HEK293 (cell line): Measurements from ENCODE around the gene TMEM259.

ENCODE experiments used
- CTCF ChIA-PET: fragments of 350-600 bp; formaldehyde crosslinking; extraction: SDS; loops from one replicate; lab custom pipeline; 2021; ENCODE audit warnings: antibody characterized with exemption; lab: Yijun Ruan, JAX
- POLR2A ChIA-PET: fragments of 300-600 bp; formaldehyde crosslinking; extraction: SDS; loops from one replicate; lab custom pipeline; 2020; ENCODE audit warnings: antibody characterized with exemption, inconsistent platforms; lab: Yijun Ruan, JAX
- H3K27ac ChIP-seq: fragments of 200-500 bp; sonication (Bioruptor generic); 2 replicates; pipeline ENCODE4 v1.5.1; 2014; ENCODE audit warnings: low read depth, low read length, control low read depth, inconsistent platforms; ENCODE audit errors: extremely low read depth
- H3K36me3 ChIP-seq, 2 experiments: fragments of 200-500 bp in 1 of 2; sonication (Bioruptor generic) in 1 of 2; 1 replicate in 1 of 2; 2 replicates in 1 of 2; pipeline ENCODE4 v1.5.1; 2014 to 2017; ENCODE audit warnings: inconsistent platforms in 2 of 2, low read length in 2 of 2; ENCODE audit not compliant: control insufficient read depth in 2 of 2, insufficient read depth in 1 of 2
- H3K4me1 ChIP-seq: fragments of 200-500 bp; sonication (Bioruptor generic); 2 replicates; pipeline ENCODE4 v1.5.1; 2014; ENCODE audit warnings: mild to moderate bottlenecking, low read length, inconsistent platforms; ENCODE audit not compliant: control insufficient read depth, insufficient read depth
- H3K4me3 ChIP-seq: 2 replicates; pipeline ENCODE4 v1.5.1; 2011; ENCODE audit warnings: low read depth, mild to moderate bottlenecking, control low read depth, low read length, moderate library complexity
- H3K9me3 ChIP-seq: fragments of 200-500 bp; sonication (Bioruptor generic); 2 replicates; pipeline ENCODE4 v1.5.1; 2014; ENCODE audit warnings: low read depth, low read length, inconsistent platforms; ENCODE audit not compliant: control insufficient read depth, insufficient read depth
- GLI4 ChIP-seq: fragments of 450-650 bp; formaldehyde crosslinking; IDR thresholded peaks from 2 replicates; pipeline ENCODE4 v1.5.1; 2016; ENCODE audit warnings: missing biosample characterization, missing genetic modification characterization
- TRIM28 ChIP-seq: IDR thresholded peaks from 2 replicates; pipeline ENCODE4 v1.6.1; 2011; ENCODE audit warnings: low read length, control low read depth, borderline replicate concordance
- WT1 ChIP-seq: fragments of 450-650 bp; formaldehyde crosslinking; IDR thresholded peaks from 2 replicates; pipeline ENCODE4 v1.5.1; 2016; ENCODE audit warnings: missing biosample characterization, missing genetic modification characterization
- ZBTB17 ChIP-seq: fragments of 450-650 bp; formaldehyde crosslinking; IDR thresholded peaks from 2 replicates; pipeline ENCODE4 v1.5.1; 2016; ENCODE audit warnings: missing biosample characterization, missing genetic modification characterization
- ZBTB7A ChIP-seq: fragments of 450-650 bp; formaldehyde crosslinking; IDR thresholded peaks from 2 replicates; pipeline ENCODE4 v1.5.1; 2016; ENCODE audit warnings: low read depth, missing biosample characterization, missing genetic modification characterization
- ZFP3 ChIP-seq: fragments of 450-650 bp; formaldehyde crosslinking; IDR thresholded peaks from 2 replicates; pipeline ENCODE4 v1.5.1; 2016; ENCODE audit warnings: low read depth, missing biosample characterization, missing genetic modification characterization
- ZNF133 ChIP-seq: fragments of 450-650 bp; formaldehyde crosslinking; IDR thresholded peaks from 2 replicates; pipeline ENCODE4 v1.5.1; 2016; ENCODE audit warnings: missing biosample characterization, missing genetic modification characterization
- ZNF146 ChIP-seq: fragments of 450-650 bp; formaldehyde crosslinking; IDR thresholded peaks from 2 replicates; pipeline ENCODE4 v1.5.1; 2016; ENCODE audit warnings: missing biosample characterization, missing genetic modification characterization
- ZNF174 ChIP-seq: fragments of 450-650 bp; formaldehyde crosslinking; IDR thresholded peaks from 2 replicates; pipeline ENCODE4 v1.5.0; 2017; ENCODE audit warnings: missing biosample characterization, mild to moderate bottlenecking, missing genetic modification characterization
- ZNF175 ChIP-seq: fragments of 450-650 bp; formaldehyde crosslinking; IDR thresholded peaks from 2 replicates; pipeline ENCODE4 v1.5.1; 2016; ENCODE audit warnings: missing biosample characterization, missing genetic modification characterization
- ZNF184 ChIP-seq: fragments of 450-650 bp; IDR thresholded peaks from 2 replicates; pipeline ENCODE4 v1.5.1; 2018; ENCODE audit warnings: missing biosample characterization, mild to moderate bottlenecking, missing genetic modification characterization
- ZNF221 ChIP-seq: fragments of 450-650 bp; formaldehyde crosslinking; IDR thresholded peaks from 2 replicates; pipeline ENCODE4 v1.5.1; 2017; ENCODE audit warnings: missing biosample characterization, missing genetic modification characterization, borderline replicate concordance
- ZNF311 ChIP-seq: fragments of 450-650 bp; formaldehyde crosslinking; IDR thresholded peaks from 2 replicates; pipeline ENCODE4 v1.5.1; 2017; ENCODE audit warnings: missing biosample characterization, missing genetic modification characterization, borderline replicate concordance
- ZNF354C ChIP-seq: fragments of 450-650 bp; formaldehyde crosslinking; IDR thresholded peaks from 2 replicates; pipeline ENCODE4 v1.5.1; 2016; ENCODE audit warnings: missing biosample characterization, missing genetic modification characterization, low read depth, borderline replicate concordance
- ZNF366 ChIP-seq: fragments of 450-650 bp; formaldehyde crosslinking; conservative IDR thresholded peaks from 2 replicates; pipeline ENCODE4 v1.5.1; 2016; ENCODE audit warnings: missing biosample characterization, missing genetic modification characterization
- ZNF426 ChIP-seq: fragments of 450-650 bp; formaldehyde crosslinking; IDR thresholded peaks from 2 replicates; pipeline ENCODE4 v1.5.1; 2017; ENCODE audit warnings: missing biosample characterization, missing genetic modification characterization, mild to moderate bottlenecking, inconsistent platforms, moderate library complexity
- ZNF48 ChIP-seq: fragments of 450-650 bp; formaldehyde crosslinking; IDR thresholded peaks from 2 replicates; pipeline ENCODE4 v1.5.1; 2016; ENCODE audit warnings: missing biosample characterization, missing genetic modification characterization
- ZNF558 ChIP-seq: fragments of 450-650 bp; formaldehyde crosslinking; IDR thresholded peaks from 2 replicates; pipeline ENCODE4 v1.5.1; 2016; ENCODE audit warnings: missing biosample characterization, missing genetic modification characterization
- ZNF776 ChIP-seq: fragments of 450-650 bp; formaldehyde crosslinking; IDR thresholded peaks from 2 replicates; pipeline ENCODE4 v1.5.0; 2017; ENCODE audit warnings: missing biosample characterization, missing genetic modification characterization, borderline replicate concordance
- ZNF785 ChIP-seq: fragments of 450-650 bp; formaldehyde crosslinking; IDR thresholded peaks from 2 replicates; pipeline ENCODE4 v1.5.1; 2016; ENCODE audit warnings: missing biosample characterization, missing genetic modification characterization
- TF ChIP-seq, protein P1 (sequence below): fragments of 450-650 bp; formaldehyde crosslinking; IDR thresholded peaks from 2 replicates; pipeline ENCODE4 v1.5.1; 2017; ENCODE audit warnings: missing biosample characterization, missing genetic modification characterization
- TF ChIP-seq, protein P2 (sequence below): fragments of 450-650 bp; formaldehyde crosslinking; IDR thresholded peaks from 2 replicates; pipeline ENCODE4 v1.5.1; 2016; ENCODE audit warnings: missing biosample characterization, missing genetic modification characterization
- TF ChIP-seq, protein P3 (sequence below): fragments of 450-650 bp; formaldehyde crosslinking; IDR thresholded peaks from 2 replicates; pipeline ENCODE4 v1.5.1; 2016; ENCODE audit warnings: missing biosample characterization, missing genetic modification characterization
- TF ChIP-seq, protein P4 (sequence below): fragments of 450-650 bp; formaldehyde crosslinking; IDR thresholded peaks from 2 replicates; pipeline ENCODE4 v1.5.1; 2017; ENCODE audit warnings: missing biosample characterization, missing genetic modification characterization
- TF ChIP-seq, protein P5 (sequence below): fragments of 450-650 bp; formaldehyde crosslinking; IDR thresholded peaks from 2 replicates; pipeline ENCODE4 v1.5.1; 2016; ENCODE audit warnings: missing biosample characterization, missing genetic modification characterization

TMEM259 gene

DNA sequence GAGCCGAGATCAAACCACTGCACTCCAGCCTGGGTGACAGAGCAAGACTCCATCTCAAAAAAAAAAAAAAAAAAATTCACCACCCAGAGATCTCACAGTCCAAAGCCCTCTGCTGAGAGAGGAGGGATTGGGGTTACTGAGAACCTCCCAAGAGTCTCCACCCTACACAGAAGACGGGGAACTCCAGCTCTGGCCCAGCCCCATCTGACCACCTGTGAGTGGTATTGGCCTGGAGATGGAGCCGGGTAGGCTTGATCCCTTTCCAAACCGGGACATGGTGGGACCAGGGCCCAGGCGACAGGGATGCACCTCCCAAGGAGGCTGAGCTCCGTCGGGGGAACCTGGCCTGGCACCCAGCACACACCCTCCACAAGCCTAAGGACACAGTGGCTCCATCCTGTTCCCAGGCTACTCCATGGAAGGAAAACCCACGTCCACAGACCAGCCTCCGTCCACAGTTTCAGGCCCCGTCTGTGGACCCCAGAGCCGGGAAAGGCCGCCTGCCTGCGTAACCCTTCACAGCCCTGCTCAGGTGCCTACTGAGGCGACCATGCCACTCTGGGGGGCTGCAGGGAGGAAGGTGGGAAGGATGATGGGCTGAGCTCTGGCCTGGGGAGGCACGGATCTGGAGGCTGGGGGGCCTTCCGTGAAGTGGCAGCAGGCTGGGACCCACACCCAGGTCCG is 1.8 kb downstream of the TMEM259 start (continued):
- TF ChIP-seq, protein P1, sequence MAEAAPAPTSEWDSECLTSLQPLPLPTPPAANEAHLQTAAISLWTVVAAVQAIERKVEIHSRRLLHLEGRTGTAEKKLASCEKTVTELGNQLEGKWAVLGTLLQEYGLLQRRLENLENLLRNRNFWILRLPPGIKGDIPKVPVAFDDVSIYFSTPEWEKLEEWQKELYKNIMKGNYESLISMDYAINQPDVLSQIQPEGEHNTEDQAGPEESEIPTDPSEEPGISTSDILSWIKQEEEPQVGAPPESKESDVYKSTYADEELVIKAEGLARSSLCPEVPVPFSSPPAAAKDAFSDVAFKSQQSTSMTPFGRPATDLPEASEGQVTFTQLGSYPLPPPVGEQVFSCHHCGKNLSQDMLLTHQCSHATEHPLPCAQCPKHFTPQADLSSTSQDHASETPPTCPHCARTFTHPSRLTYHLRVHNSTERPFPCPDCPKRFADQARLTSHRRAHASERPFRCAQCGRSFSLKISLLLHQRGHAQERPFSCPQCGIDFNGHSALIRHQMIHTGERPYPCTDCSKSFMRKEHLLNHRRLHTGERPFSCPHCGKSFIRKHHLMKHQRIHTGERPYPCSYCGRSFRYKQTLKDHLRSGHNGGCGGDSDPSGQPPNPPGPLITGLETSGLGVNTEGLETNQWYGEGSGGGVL (tag by site-specific recombination), result peak; percentile 68
- TF ChIP-seq, all 188 proteins: peak for 17

DNA sequence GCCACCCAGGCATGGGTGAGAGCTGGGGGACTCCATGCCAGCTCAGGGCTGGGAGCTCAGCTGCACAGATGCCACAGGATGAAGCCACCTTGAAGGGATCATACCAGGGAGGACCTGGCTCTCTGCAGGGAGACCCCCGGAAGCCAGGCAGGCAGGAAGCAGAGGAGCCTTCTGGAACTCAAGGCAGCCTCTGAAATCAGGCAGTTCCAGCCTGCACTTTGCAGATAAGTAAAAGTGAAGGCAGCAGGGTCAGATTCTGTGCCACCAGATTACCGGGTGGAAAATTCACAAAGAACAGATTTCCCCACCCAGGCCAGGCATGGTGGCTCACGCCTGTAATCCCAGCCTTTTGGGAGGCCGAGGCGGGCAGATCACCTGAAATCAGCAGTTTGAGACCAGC is 2.5 kb downstream of the TMEM259 start:
- H3K9me3 ChIP-seq, result no peaks in the 10 kb centered on the region
- peaks cover 7% of the 10 kb centered on the region for H3K4me1 ChIP-seq
- TF ChIP-seq ZNF174 (tag by site-specific recombination), result no peak
- TF ChIP-seq, protein P2, sequence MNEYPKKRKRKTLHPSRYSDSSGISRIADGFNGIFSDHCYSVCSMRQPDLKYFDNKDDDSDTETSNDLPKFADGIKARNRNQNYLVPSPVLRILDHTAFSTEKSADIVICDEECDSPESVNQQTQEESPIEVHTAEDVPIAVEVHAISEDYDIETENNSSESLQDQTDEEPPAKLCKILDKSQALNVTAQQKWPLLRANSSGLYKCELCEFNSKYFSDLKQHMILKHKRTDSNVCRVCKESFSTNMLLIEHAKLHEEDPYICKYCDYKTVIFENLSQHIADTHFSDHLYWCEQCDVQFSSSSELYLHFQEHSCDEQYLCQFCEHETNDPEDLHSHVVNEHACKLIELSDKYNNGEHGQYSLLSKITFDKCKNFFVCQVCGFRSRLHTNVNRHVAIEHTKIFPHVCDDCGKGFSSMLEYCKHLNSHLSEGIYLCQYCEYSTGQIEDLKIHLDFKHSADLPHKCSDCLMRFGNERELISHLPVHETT (tag by site-specific recombination), result no peak
- TF ChIP-seq ZNF221 (tag by site-specific recombination), result no peak
- TF ChIP-seq ZNF311 (tag by site-specific recombination), result no peak
- TF ChIP-seq ZNF133 (tag by site-specific recombination), result no peak
- TF ChIP-seq ZNF776, result no peak
- TF ChIP-seq ZNF184 (tag by site-specific recombination), result no peak
- TF ChIP-seq, protein P3, sequence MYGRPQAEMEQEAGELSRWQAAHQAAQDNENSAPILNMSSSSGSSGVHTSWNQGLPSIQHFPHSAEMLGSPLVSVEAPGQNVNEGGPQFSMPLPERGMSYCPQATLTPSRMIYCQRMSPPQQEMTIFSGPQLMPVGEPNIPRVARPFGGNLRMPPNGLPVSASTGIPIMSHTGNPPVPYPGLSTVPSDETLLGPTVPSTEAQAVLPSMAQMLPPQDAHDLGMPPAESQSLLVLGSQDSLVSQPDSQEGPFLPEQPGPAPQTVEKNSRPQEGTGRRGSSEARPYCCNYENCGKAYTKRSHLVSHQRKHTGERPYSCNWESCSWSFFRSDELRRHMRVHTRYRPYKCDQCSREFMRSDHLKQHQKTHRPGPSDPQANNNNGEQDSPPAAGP (tag by site-specific recombination), result no peak
- no peak for TF ChIP-seq ZNF558 (tag by site-specific recombination)
- TF ChIP-seq TRIM28, result no peak
- TF ChIP-seq ZNF426 (tag by site-specific recombination), result no peak
- TF ChIP-seq ZNF146, result no peak
- TF ChIP-seq WT1 (tag by site-specific recombination), result no peak
- TF ChIP-seq ZNF366 (tag by site-specific recombination), result no peak
- no peak for TF ChIP-seq ZNF48 (tag by site-specific recombination)
- no peak for TF ChIP-seq ZBTB17 (tag by site-specific recombination)
- TF ChIP-seq, all 188 proteins: peak for 0
- Histone ChIP-seq H3K27ac (no peak overlapping the region; the same call in 1 of the 2 replicates), H3K36me3 (peaks cover 0 to 44% of the 10 kb centered on the region in 2 experiments; a peak in 1 of 3 replicates), H3K4me3 (no peak overlapping the region)
- ChIA-PET CTCF (interaction anchor here (0.7 kb wide), 1 partner anchor 110 kb away, joined by 3 read pairs; no protein-coding TSS in a partner anchor), POLR2A (interaction anchor here (1.1 kb wide), 1 partner anchor 86 kb away, joined by 4 read pairs; no protein-coding TSS in a partner anchor)

DNA sequence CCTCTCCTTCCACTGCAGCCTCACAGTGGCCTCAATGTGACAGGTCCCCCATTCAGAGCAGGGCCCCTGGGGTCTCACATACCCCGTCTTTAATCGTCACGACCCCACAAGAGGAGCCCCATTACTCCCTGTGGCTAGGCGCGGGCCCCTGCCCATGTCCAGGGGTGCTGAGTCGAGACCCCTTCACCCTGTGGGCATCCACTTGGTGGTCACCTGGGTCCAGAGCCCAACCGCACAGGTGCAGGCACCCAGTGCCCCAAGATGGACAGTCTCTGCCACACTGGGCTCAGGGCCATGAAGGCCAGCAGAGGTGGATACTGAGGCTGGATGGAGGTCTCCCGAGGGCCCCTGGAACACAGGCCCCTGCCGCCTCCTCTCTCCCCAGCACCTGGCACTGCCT is 3.0 kb downstream of the TMEM259 start:
- POLR2A ChIA-PET, result no interaction called here
- Histone ChIP-seq H3K27ac (peak overlapping the region; percentile 54; the same call in 1 of the 2 replicates), H3K36me3 (peaks cover 0 to 49% of the 10 kb centered on the region in 2 experiments; a peak in 1 of 3 replicates)
- no peak for TF ChIP-seq ZNF354C (tag by site-specific recombination)
- TF ChIP-seq ZFP3 (tag by site-specific recombination), result no peak
- TF ChIP-seq ZNF175 (tag by site-specific recombination), result no peak
- TF ChIP-seq, protein P4, sequence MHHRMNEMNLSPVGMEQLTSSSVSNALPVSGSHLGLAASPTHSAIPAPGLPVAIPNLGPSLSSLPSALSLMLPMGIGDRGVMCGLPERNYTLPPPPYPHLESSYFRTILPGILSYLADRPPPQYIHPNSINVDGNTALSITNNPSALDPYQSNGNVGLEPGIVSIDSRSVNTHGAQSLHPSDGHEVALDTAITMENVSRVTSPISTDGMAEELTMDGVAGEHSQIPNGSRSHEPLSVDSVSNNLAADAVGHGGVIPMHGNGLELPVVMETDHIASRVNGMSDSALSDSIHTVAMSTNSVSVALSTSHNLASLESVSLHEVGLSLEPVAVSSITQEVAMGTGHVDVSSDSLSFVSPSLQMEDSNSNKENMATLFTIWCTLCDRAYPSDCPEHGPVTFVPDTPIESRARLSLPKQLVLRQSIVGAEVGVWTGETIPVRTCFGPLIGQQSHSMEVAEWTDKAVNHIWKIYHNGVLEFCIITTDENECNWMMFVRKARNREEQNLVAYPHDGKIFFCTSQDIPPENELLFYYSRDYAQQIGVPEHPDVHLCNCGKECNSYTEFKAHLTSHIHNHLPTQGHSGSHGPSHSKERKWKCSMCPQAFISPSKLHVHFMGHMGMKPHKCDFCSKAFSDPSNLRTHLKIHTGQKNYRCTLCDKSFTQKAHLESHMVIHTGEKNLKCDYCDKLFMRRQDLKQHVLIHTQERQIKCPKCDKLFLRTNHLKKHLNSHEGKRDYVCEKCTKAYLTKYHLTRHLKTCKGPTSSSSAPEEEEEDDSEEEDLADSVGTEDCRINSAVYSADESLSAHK (tag by site-specific recombination), result no peak
- TF ChIP-seq GLI4, result no peak
- TF ChIP-seq ZNF785 (tag by site-specific recombination), result no peak
- TF ChIP-seq, protein P5, sequence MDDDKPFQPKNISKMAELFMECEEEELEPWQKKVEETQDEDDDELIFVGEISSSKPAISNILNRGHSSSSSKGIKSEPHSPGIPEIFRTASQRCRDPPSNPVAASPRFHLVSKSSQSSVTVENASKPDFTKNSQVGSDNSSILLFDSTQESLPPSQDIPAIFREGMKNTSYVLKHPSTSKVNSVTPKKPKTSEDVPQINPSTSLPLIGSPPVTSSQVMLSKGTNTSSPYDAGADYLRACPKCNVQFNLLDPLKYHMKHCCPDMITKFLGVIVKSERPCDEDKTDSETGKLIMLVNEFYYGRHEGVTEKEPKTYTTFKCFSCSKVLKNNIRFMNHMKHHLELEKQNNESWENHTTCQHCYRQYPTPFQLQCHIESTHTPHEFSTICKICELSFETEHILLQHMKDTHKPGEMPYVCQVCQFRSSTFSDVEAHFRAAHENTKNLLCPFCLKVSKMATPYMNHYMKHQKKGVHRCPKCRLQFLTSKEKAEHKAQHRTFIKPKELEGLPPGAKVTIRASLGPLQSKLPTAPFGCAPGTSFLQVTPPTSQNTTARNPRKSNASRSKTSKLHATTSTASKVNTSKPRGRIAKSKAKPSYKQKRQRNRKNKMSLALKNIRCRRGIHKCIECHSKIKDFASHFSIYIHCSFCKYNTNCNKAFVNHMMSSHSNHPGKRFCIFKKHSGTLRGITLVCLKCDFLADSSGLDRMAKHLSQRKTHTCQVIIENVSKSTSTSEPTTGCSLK, result no peak
- TF ChIP-seq ZBTB7A (tag by site-specific recombination), result no peak

More for the DNA sequence above, 3.0 kb downstream of the TMEM259 start:
- Histone ChIP-seq H3K4me3 (no peak overlapping the region), H3K9me3 (no peaks in the 10 kb centered on the region), H3K4me1 (peaks cover 7% of the 10 kb centered on the region)
- CTCF ChIA-PET, result no interaction called here
